GM12878 (cell line): ENCODE results near the gene NUP50. TPM values are rescaled to one million over a fixed set of nuclear protein-coding genes. Genes with fewer than 3 reads are reported as not detected.

Experiments
- ATAC-seq: fragments of 200-7000 bp; cut with Tn5 transposase; 3 replicates; pipeline ENCODE4 v1.9.1; 2020; ENCODE audit warnings: mild to moderate bottlenecking, moderate library complexity
- BruUV-seq: library from RNA; stranded (reverse); fragments of 400-500 nt; replicated peaks from 2 replicates; lab custom pipeline; 2021; lab: Mats Ljungman, UMichigan
- CTCF ChIA-PET: fragments of 300-600 bp; sonication (Branson Sonifier 250); formaldehyde crosslinking; extraction: SDS; loops from one replicate; lab custom pipeline; 2021; ENCODE audit warnings: inconsistent platforms; lab: Yijun Ruan, JAX
- POLR2A ChIA-PET: fragments of 350-600 bp; formaldehyde crosslinking; extraction: SDS; loops from one replicate; lab custom pipeline; 2021; ENCODE audit warnings: inconsistent platforms; lab: Charles Lee
- RAD21 ChIA-PET: fragments of 300-600 bp; sonication (Branson Sonifier 250); formaldehyde crosslinking; loops from one replicate; lab custom pipeline; 2023; ENCODE audit warnings: antibody characterized with exemption; ENCODE audit not compliant: unreplicated experiment; lab: Charles Lee
- SMC1A ChIA-PET: fragments of 300-600 bp; sonication (Branson Sonifier 250); formaldehyde crosslinking; loops from one replicate; lab custom pipeline; 2023; ENCODE audit not compliant: unreplicated experiment, uncharacterized antibody; lab: Charles Lee
- DNase-seq: peaks from one replicate; pipeline ENCODE4 v3.0.0-alpha.2; 2011; ENCODE audit warnings: low read depth, low spot score
- FAIRE-seq: peaks from 3 replicates; lab custom pipeline; 2011; peaks lifted over from hg19 to GRCh38; lab: Jason Lieb, UNC
- H2AFZ ChIP-seq: 2 replicates; pipeline ENCODE4 v1.6.0; 2011; ENCODE audit warnings: low read depth, low read length, control low read depth; ENCODE audit not compliant: control insufficient read depth
- H3K27ac ChIP-seq: 2 replicates; pipeline ENCODE4 v1.5.1; 2011; ENCODE audit warnings: control low read depth; ENCODE audit not compliant: control insufficient read depth, insufficient read depth
- H3K27me3 ChIP-seq, 2 experiments: replicated peaks in 1 of 2; 2 replicates each; pipeline versions ENCODE4 v1.6.0 to v1.6.1; 2011; ENCODE audit warnings: low read length in 1 of 2; ENCODE audit not compliant: control insufficient read depth in 2 of 2, insufficient read depth in 2 of 2
- H3K36me3 ChIP-seq, 2 experiments: 2 replicates each; pipeline ENCODE4 v1.5.1; 2011; ENCODE audit warnings: low read length in 1 of 2; ENCODE audit not compliant: control insufficient read depth in 2 of 2, insufficient read depth in 2 of 2
- H3K4me1 ChIP-seq: 2 replicates; pipeline ENCODE4 v1.6.1; 2011; ENCODE audit warnings: mild to moderate bottlenecking, low read length, moderate library complexity, mixed read lengths; ENCODE audit not compliant: control insufficient read depth, insufficient read depth
- H3K4me2 ChIP-seq: 2 replicates; pipeline ENCODE4 v1.6.0; 2011; ENCODE audit warnings: control low read depth; ENCODE audit not compliant: control insufficient read depth, insufficient read depth
- H3K4me3 ChIP-seq: fragments of 200-600 bp; sonication (generic); 2 replicates; pipeline ENCODE4 v1.5.1; 2016
- H3K79me2 ChIP-seq: 2 replicates; pipeline ENCODE4 v1.6.0; 2011; ENCODE audit warnings: low read length; ENCODE audit not compliant: control insufficient read depth, insufficient read depth
- H3K9ac ChIP-seq: 2 replicates; pipeline ENCODE4 v1.8.0; 2011; ENCODE audit warnings: low read length, control low read depth, mixed read lengths; ENCODE audit not compliant: control insufficient read depth, insufficient read depth
- H3K9me3 ChIP-seq: replicated peaks from 3 replicates; pipeline ENCODE4 v1.5.1; 2011; ENCODE audit warnings: mild to moderate bottlenecking, low read length; ENCODE audit not compliant: control insufficient read depth, insufficient read depth
- H4K20me1 ChIP-seq: 2 replicates; pipeline ENCODE4 v1.6.0; 2011; ENCODE audit not compliant: control insufficient read depth, insufficient read depth
- BCL11A ChIP-seq: IDR thresholded peaks from 2 replicates; pipeline ENCODE4 v1.6.1; 2011; ENCODE audit warnings: low read depth, low read length
- CHD1 ChIP-seq: IDR thresholded peaks from 2 replicates; pipeline ENCODE4 v1.6.1; 2012; ENCODE audit warnings: low read depth, low read length, improper control_type of control experiment
- IRF5 ChIP-seq: fragments of 450-650 bp; IDR thresholded peaks from 2 replicates; pipeline ENCODE4 v1.6.1; 2017; ENCODE audit warnings: borderline replicate concordance
- MEF2A ChIP-seq: IDR thresholded peaks from 2 replicates; pipeline ENCODE4 v1.6.1; 2011; ENCODE audit warnings: low read depth, mild to moderate bottlenecking, low read length, moderate library complexity; ENCODE audit not compliant: insufficient read depth
- MLLT1 ChIP-seq: fragments of 450-650 bp; IDR thresholded peaks from 2 replicates; pipeline ENCODE4 v1.6.1; 2016; ENCODE audit warnings: mild to moderate bottlenecking
- MTA3 ChIP-seq: IDR thresholded peaks from 2 replicates; pipeline ENCODE4 v1.6.1; 2012; ENCODE audit warnings: low read length, inconsistent platforms, borderline replicate concordance
- MYB ChIP-seq: fragments of 150-350 bp; IDR thresholded peaks from 2 replicates; pipeline ENCODE4 v1.6.1; 2014; ENCODE audit warnings: mild to moderate bottlenecking, low read depth, low read length, borderline replicate concordance
- POLR2AphosphoS2 ChIP-seq: IDR thresholded peaks from 2 replicates; pipeline ENCODE4 v1.6.1; 2011; ENCODE audit warnings: low read depth, mild to moderate bottlenecking, low read length, improper control_type of control experiment, moderate library complexity
- POLR2AphosphoS5 ChIP-seq: IDR thresholded peaks from 2 replicates; pipeline ENCODE4 v1.6.1; 2011; ENCODE audit warnings: mild to moderate bottlenecking, low read length, inconsistent platforms
- SIX5 ChIP-seq: IDR thresholded peaks from 2 replicates; pipeline ENCODE4 v1.6.1; 2011; ENCODE audit warnings: mild to moderate bottlenecking, low read depth, low read length, moderate library complexity; ENCODE audit not compliant: severe bottlenecking
- ZBED1 ChIP-seq: IDR thresholded peaks from 2 replicates; pipeline ENCODE4 v1.6.1; 2016; ENCODE audit warnings: borderline replicate concordance
- WGBS: methylation state at CpG from one replicate; pipeline ENCODE4 v1.1.6; 2016; ENCODE audit warnings: low lambda C conversion rate; ENCODE audit not compliant: insufficient replicate concordance, insufficient coverage; ENCODE audit errors: missing lambda C conversion rate; 5-methylcytosine and 5-hydroxymethylcytosine counted together
- in situ Hi-C: fragments of 300-500 bp; cut with MboI; formaldehyde crosslinking; loops from 9 replicates; pipeline ENCODE4 v1.14.3; 2018; ENCODE audit warnings: mixed read lengths
- intact Hi-C: fragments of 100-400 bp; cut with micrococcal nuclease; formaldehyde crosslinking; loops from one replicate; pipeline ENCODE4 v1.14.2; 2022; ENCODE audit not compliant: unreplicated experiment
- polyA plus RNA-seq, 11 experiments: library from polyadenylated mRNA; depleted of rRNA in 4 of 11; unstranded in 6 of 11; stranded (reverse) in 5 of 11; fragments of >200 nt; fragmentation: Nextera tagmentation in 4 of 11; fragmentation: Illumina TruSeq in 1 of 11; extraction: Ambion mirVana in 4 of 11; extraction: Trizol in 1 of 11; gene quantifications; 1 replicate in 1 of 11; 2 replicates in 10 of 11; pipeline versions ENCODE4 v1.2.1 to v1.2.3, GENCODE V29; 2011 to 2016; ENCODE audit warnings: inconsistent platforms in 2 of 11, missing spikeins in 2 of 11, low read depth in 1 of 11
- total RNA-seq, 4 experiments: library from RNA; depleted of rRNA in 3 of 4; stranded (reverse); fragments of >200 nt in 3 of 4; fragmentation: Illumina TruSeq in 1 of 4; extraction: Trizol in 1 of 4; gene quantifications; 2 replicates each; pipeline versions ENCODE4 v1.2.1 to v1.2.3, GENCODE V29; 2013 to 2021
- TF ChIP-seq, protein P1 (sequence below): fragments of 450-650 bp; IDR thresholded peaks from 2 replicates; pipeline ENCODE4 v1.6.1; 2017; ENCODE audit warnings: mild to moderate bottlenecking, moderate library complexity
- TF ChIP-seq, protein P2 (sequence below): IDR thresholded peaks from 2 replicates; pipeline ENCODE4 v1.6.1; 2011; ENCODE audit warnings: borderline replicate concordance, low read depth, mild to moderate bottlenecking, moderate library complexity, low read length; ENCODE audit not compliant: insufficient read depth, poor library complexity, severe bottlenecking
- TF ChIP-seq, protein P3 (sequence below): fragments of 450-650 bp; IDR thresholded peaks from 2 replicates; pipeline ENCODE4 v1.6.1; 2017; ENCODE audit warnings: low read depth, mild to moderate bottlenecking, moderate library complexity

Gene NUP50
- total and polyA plus RNA-seq, 10 of the 15 experiments (the other 5 are each of a cell fraction or from before 2014, with no cell fraction given), result 36.8 to 125 (median 78.8) TPM

- intact Hi-C loops, result no loop called here
- Histone ChIP-seq H2AFZ (no peak overlapping the region), H3K79me2 (no peaks in the 10 kb centered on the region), H3K9me3 (no peaks in the 10 kb centered on the region), H3K4me3 (no peak overlapping the region), H4K20me1 (no peaks in the 10 kb centered on the region), H3K36me3 (no peaks in the 10 kb centered on the region), H3K9ac (no peak overlapping the region), H3K27me3 (no peaks in the 10 kb centered on the region), H3K27ac (no peak overlapping the region), H3K4me1 (no peaks in the 10 kb centered on the region), H3K4me2 (no peak overlapping the region)
- CTCF ChIA-PET, result no interaction called here
- no peak for FAIRE-seq
- RAD21 ChIA-PET, result no interaction called here
- WGBS, result 39% methylated on average over 10 of the region's 10 CpGs
- ATAC-seq, result no peak
- SMC1A ChIA-PET, result no interaction called here
- no TSS peak for BruUV-seq
- POLR2A ChIA-PET, result no interaction called here
- in situ Hi-C loops, result no loop called here
- DNase-seq, result no peak
- TF ChIP-seq BCL11A, result no peak
- TF ChIP-seq MEF2A, result no peak
- TF ChIP-seq CHD1, result no peak
- TF ChIP-seq IRF5, result no peak
- TF ChIP-seq, protein P1, sequence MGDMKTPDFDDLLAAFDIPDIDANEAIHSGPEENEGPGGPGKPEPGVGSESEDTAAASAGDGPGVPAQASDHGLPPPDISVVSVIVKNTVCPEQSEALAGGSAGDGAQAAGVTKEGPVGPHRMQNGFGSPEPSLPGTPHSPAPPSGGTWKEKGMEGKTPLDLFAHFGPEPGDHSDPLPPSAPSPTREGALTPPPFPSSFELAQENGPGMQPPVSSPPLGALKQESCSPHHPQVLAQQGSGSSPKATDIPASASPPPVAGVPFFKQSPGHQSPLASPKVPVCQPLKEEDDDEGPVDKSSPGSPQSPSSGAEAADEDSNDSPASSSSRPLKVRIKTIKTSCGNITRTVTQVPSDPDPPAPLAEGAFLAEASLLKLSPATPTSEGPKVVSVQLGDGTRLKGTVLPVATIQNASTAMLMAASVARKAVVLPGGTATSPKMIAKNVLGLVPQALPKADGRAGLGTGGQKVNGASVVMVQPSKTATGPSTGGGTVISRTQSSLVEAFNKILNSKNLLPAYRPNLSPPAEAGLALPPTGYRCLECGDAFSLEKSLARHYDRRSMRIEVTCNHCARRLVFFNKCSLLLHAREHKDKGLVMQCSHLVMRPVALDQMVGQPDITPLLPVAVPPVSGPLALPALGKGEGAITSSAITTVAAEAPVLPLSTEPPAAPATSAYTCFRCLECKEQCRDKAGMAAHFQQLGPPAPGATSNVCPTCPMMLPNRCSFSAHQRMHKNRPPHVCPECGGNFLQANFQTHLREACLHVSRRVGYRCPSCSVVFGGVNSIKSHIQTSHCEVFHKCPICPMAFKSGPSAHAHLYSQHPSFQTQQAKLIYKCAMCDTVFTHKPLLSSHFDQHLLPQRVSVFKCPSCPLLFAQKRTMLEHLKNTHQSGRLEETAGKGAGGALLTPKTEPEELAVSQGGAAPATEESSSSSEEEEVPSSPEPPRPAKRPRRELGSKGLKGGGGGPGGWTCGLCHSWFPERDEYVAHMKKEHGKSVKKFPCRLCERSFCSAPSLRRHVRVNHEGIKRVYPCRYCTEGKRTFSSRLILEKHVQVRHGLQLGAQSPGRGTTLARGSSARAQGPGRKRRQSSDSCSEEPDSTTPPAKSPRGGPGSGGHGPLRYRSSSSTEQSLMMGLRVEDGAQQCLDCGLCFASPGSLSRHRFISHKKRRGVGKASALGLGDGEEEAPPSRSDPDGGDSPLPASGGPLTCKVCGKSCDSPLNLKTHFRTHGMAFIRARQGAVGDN, result no peak
- TF ChIP-seq POLR2AphosphoS5, result no peak
- no peak for TF ChIP-seq SIX5
- no peak for TF ChIP-seq MLLT1
- TF ChIP-seq, protein P2, sequence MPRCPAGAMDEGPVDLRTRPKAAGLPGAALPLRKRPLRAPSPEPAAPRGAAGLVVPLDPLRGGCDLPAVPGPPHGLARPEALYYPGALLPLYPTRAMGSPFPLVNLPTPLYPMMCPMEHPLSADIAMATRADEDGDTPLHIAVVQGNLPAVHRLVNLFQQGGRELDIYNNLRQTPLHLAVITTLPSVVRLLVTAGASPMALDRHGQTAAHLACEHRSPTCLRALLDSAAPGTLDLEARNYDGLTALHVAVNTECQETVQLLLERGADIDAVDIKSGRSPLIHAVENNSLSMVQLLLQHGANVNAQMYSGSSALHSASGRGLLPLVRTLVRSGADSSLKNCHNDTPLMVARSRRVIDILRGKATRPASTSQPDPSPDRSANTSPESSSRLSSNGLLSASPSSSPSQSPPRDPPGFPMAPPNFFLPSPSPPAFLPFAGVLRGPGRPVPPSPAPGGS, result no peak
- TF ChIP-seq, protein P3, sequence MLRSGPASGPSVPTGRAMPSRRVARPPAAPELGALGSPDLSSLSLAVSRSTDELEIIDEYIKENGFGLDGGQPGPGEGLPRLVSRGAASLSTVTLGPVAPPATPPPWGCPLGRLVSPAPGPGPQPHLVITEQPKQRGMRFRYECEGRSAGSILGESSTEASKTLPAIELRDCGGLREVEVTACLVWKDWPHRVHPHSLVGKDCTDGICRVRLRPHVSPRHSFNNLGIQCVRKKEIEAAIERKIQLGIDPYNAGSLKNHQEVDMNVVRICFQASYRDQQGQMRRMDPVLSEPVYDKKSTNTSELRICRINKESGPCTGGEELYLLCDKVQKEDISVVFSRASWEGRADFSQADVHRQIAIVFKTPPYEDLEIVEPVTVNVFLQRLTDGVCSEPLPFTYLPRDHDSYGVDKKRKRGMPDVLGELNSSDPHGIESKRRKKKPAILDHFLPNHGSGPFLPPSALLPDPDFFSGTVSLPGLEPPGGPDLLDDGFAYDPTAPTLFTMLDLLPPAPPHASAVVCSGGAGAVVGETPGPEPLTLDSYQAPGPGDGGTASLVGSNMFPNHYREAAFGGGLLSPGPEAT, result no peak
- no peak for TF ChIP-seq POLR2AphosphoS2
- TF ChIP-seq MTA3, result no peak
- TF ChIP-seq MYB, result no peak
- TF ChIP-seq ZBED1, result no peak
Measured at GRCh38 chr22:45124176-45124847, 39.4 kb upstream of the NUP50 start.
